KOPT-K1 (cell line): ENCODE data around the gene CCDC57.

Experiments used
- H3K27ac ChIP-seq: fragments of 200-600 bp; sonication (generic); 2 replicates; pipeline ENCODE4 v1.5.1; 2016; ENCODE audit warnings: antibody characterized with exemption, mild to moderate bottlenecking, low read depth, low read length; ENCODE audit not compliant: poor library complexity, severe bottlenecking
- H3K36me3 ChIP-seq: fragments of 200-600 bp; sonication (generic); 2 replicates; pipeline ENCODE4 v1.5.1; 2017; ENCODE audit warnings: antibody characterized with exemption, mild to moderate bottlenecking, low read length, moderate library complexity; ENCODE audit not compliant: insufficient read depth
- H3K9me3 ChIP-seq: fragments of 200-600 bp; sonication (generic); 2 replicates; pipeline ENCODE4 v1.5.1; 2017; ENCODE audit warnings: antibody characterized with exemption, low read length, mild to moderate bottlenecking; ENCODE audit not compliant: insufficient read depth, poor library complexity, severe bottlenecking

The CCDC57 gene

DNA sequence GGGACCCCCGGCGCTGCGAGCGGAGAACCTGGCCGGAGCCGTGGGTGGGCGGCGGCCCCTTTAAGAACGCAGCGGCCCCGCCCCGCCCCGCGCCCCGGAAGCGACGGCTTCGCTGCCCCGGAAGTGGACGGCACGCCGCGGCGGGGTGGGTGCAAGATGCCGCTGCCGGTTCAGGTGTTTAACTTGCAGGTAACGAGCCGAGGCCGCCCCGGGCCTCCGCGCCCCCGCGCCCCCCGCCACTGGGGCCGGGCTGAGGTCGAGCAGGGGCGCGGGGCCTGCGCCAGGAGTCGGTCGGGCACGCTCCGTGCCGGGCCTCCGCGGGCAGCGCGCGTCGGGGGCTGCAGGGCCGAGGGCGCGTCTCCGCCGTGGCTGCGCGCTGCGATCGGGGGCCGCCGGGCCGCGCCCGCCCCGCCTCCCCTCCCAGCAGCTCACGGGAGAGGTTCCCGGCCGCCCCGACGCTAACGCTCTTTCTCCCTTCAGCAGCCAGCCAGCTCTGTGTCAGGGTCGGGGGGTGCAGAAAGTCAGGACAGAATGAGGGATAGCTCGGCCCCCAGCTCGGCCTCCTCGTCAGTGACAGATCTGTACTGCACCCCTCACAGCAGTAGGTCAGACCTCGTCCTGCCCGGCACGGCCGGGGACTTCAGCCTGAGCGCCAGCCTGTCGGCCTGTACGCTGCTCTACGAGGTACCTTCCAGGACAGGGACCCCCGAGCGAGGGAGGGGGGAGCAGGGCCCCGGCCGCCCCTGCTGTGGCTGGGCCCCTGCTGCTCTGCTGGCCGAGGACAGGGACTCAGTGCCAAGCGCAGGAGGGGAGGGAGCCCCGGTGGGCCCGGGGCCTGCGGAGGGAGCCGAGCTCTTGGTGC lies 160.6 kb downstream of the CCDC57 start, which contains the start of the genes GPS1 and RFNG:
GPS1 (plus strand) TSS at position 123 of the 862 bp plus-strand sequence; CDS start at position 157, 34 bp downstream.
RFNG (minus strand) TSS at position 36 of the 862 bp plus-strand sequence. CDS start 45 bp downstream, outside the sequence.
- H3K27ac ChIP-seq: peak within 1 kb of the TSS; percentile 65
- H3K9me3 ChIP-seq: no peaks in the 10 kb centered on the region
- H3K36me3 ChIP-seq: peaks cover 55% of the 10 kb centered on the region
